GM12892 (cell line): ENCODE data around the gene PDE6A.

ENCODE experiments used
- POLR2A ChIP-seq: IDR thresholded peaks from 2 replicates; pipeline ENCODE4 v1.6.1; 2011; ENCODE audit warnings: low read depth, low read length, control low read depth
- POLR2AphosphoS5 ChIP-seq: IDR thresholded peaks from 2 replicates; pipeline ENCODE4 v1.6.1; 2011; ENCODE audit warnings: low read depth, low read length, control low read depth
- TAF1 ChIP-seq: IDR thresholded peaks from 2 replicates; pipeline ENCODE4 v1.6.1; 2011; ENCODE audit warnings: low read depth, mild to moderate bottlenecking, control low read depth, low read length, borderline replicate concordance

DNA sequence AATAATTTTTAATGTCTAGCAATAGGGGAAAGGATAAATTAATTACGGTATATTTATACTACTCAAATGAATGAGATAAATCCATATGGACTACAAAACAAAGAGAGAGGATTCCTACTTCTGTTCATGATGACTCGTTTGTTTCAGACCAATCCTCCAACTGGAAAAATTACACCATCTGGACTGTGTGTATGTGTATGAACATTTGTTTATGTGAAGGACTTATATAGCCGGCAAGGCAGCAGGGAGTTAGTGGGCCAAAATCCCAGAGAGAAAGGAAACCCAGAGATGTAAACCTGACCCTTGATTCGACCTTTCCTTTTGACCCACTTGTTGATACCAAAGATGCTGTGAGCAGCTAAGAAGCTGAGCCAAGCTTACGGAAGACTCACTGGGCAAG is 20.1 kb downstream of the PDE6A start:
- TF ChIP-seq POLR2A: no peak
- no peak for TF ChIP-seq POLR2AphosphoS5
- no peak for TF ChIP-seq TAF1
